Measurements from ENCODE around the gene CDH23. TPM values are rescaled to one million over a fixed set of nuclear protein-coding genes. Genes with fewer than 3 reads are reported as not detected.

The CDH23 gene
- total RNA-seq, 1 donor from 2014 or later = 4.5 TPM

DNA sequence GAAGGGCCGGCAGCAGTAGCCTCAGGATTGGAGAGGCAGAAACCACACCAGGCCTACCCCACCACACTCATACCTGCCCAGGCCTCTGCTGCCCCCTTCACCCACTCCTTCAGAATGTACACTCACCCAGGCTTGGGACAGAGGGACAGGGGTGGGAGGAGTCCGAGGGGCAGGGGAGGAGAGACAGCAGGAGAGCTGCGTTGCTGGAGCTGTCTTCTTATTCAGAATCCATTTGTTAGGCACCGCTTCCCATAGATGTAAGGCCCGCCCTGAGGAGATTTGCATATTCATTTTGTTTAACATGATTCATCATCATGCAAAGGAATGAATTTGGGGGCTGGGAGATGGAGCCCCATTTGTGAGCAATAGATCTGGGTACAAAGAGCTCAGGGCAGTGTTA lies 156.7 kb downstream of the CDH23 start:
- peaks cover 5% of the 10 kb centered on the region for H3K4me1 ChIP-seq
- H3K9me3 ChIP-seq (replicated peaks) = no peaks in the 10 kb centered on the region
- no peak for DNase-seq
- no peak overlapping the region for H3K27ac ChIP-seq (replicated peaks)
- TF ChIP-seq, protein P1, sequence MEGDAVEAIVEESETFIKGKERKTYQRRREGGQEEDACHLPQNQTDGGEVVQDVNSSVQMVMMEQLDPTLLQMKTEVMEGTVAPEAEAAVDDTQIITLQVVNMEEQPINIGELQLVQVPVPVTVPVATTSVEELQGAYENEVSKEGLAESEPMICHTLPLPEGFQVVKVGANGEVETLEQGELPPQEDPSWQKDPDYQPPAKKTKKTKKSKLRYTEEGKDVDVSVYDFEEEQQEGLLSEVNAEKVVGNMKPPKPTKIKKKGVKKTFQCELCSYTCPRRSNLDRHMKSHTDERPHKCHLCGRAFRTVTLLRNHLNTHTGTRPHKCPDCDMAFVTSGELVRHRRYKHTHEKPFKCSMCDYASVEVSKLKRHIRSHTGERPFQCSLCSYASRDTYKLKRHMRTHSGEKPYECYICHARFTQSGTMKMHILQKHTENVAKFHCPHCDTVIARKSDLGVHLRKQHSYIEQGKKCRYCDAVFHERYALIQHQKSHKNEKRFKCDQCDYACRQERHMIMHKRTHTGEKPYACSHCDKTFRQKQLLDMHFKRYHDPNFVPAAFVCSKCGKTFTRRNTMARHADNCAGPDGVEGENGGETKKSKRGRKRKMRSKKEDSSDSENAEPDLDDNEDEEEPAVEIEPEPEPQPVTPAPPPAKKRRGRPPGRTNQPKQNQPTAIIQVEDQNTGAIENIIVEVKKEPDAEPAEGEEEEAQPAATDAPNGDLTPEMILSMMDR (IDR thresholded peaks at IDR 0.05; ENCODE audit: borderline replicate concordance) = no peak
- no peak overlapping the region for H3K4me3 ChIP-seq
- intact Hi-C loops (cut with micrococcal nuclease) = no loop called here
- H3K27me3 ChIP-seq (ENCODE audit: low read depth) = no peaks in the 10 kb centered on the region
- no peaks in the 10 kb centered on the region for H3K36me3 ChIP-seq

DNA sequence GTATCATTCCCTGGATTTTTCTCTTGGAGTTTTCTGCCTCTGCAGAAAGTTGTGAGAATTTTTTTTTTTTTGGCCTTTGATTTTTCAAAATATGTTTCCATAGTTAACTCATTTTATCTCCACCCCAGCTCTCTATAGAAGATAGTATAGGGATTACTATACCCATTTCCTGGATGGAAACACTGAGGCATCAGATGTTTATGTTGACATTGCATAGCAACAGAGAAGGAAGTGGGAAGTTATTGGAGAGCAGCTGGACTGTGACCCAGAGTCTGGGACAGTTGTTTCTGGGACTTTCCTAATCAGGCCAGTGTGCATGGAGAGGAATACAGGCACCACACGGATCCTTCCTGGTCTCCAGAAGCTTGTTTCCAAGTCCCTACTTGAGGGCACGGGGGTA lies 158.0 kb downstream of the CDH23 start:
- peaks cover under 1% of the 10 kb centered on the region for H3K27me3 ChIP-seq (ENCODE audit: low read depth)
- DNase-seq = no peak
- H3K9me3 ChIP-seq (replicated peaks) = no peaks in the 10 kb centered on the region
- no peaks in the 10 kb centered on the region for H3K4me1 ChIP-seq
- intact Hi-C loops (cut with micrococcal nuclease) = no loop called here
- H3K36me3 ChIP-seq = no peaks in the 10 kb centered on the region
- no peak overlapping the region for H3K4me3 ChIP-seq
- no peak overlapping the region for H3K27ac ChIP-seq (replicated peaks)
- TF ChIP-seq, protein P1 (IDR thresholded peaks at IDR 0.05; ENCODE audit: borderline replicate concordance) = no peak

DNA sequence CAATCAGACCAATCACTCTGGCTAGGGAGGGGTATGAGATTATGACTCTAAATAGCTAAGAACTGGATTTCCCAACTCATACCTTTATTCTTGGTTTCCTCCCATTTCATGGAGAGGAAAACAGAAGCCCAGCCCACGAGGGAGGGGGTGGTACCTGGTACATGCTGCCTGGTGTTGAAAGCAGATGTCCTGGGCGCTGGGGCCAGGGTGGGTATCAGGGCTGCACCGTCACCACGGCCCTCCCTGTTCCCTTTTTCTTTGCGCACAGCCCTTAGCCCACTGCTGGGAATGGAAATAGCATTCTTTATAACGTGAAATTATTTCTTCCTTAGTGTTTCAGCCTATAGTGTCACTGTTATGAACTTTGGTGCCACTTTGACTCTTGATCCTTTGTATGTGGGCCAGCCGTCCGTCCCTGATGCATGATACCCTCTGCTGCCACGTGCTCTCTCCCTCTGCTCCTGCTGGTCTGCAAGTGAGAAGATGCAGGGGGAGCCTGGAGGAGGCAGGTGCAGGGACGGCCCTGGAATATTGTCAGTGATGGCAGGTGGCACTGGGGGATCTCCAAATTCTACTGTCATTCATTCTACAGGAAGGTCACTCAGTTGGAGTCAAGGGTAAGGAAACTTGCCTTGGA lies 158.5 kb downstream of the CDH23 start:
- DNase-seq = no peak
- TF ChIP-seq, protein P1 (IDR thresholded peaks at IDR 0.05; ENCODE audit: borderline replicate concordance) = no peak
- H3K36me3 ChIP-seq = no peaks in the 10 kb centered on the region
- intact Hi-C loops (cut with micrococcal nuclease) = no loop called here
- peaks cover 6% of the 10 kb centered on the region for H3K27me3 ChIP-seq (ENCODE audit: low read depth)
- no peak overlapping the region for H3K4me3 ChIP-seq
- H3K4me1 ChIP-seq = no peaks in the 10 kb centered on the region
- no peak overlapping the region for H3K27ac ChIP-seq (replicated peaks)
- no peaks in the 10 kb centered on the region for H3K9me3 ChIP-seq (replicated peaks)

DNA sequence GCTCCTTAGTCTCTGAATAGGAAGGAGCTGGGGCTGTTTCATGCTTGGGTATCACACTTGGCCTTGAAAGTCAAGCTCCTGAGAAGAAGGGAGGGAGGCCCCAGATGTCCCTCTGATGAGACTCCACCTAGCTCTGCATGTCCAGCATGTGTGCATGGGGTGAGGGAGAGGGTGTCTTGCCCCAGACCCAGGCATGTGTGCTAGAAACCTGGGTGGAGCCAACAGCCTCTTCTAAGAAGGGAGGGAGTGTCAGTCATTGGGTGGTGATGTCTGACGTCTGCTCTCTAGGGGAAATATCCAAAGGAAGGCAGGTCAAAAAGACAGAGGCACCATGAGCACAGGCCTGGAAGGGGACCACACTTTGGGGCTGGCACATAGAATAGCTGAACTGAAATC lies 159.0 kb downstream of the CDH23 start:
- Histone ChIP-seq H3K4me3 (no peak overlapping the region), H3K9me3 (replicated peaks) (no peaks in the 10 kb centered on the region), H3K36me3 (no peaks in the 10 kb centered on the region), H3K4me1 (no peaks in the 10 kb centered on the region), H3K27ac (replicated peaks) (no peak overlapping the region), H3K27me3 (ENCODE audit: low read depth) (peaks cover 8% of the 10 kb centered on the region)
- no peak for DNase-seq
- TF ChIP-seq, protein P1 (IDR thresholded peaks at IDR 0.05; ENCODE audit: borderline replicate concordance) = no peak
- intact Hi-C loops (cut with micrococcal nuclease) = no loop called here

DNA sequence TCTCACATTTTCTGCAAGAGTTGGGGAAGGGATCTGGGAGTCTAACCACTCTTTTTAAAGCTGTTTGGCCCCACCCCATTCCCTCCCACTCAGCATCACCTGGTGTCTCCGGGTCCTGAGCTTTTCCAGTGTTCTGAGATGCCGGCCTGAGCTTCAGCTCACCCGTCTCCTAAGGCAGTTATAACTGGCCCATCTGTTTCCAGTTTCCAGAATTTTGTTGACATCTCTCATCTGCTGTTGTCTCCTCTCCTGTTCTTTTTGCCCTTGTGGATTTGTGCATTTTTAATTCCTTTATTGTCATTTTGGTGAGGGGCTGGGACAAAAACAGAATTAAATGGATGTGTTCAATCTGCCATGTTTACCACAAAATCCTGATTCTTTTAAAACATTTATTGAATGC lies 162.3 kb downstream of the CDH23 start:
- Histone ChIP-seq H3K4me3 (no peak overlapping the region), H3K27ac (replicated peaks) (no peak overlapping the region), H3K36me3 (no peaks in the 10 kb centered on the region), H3K4me1 (no peaks in the 10 kb centered on the region), H3K9me3 (replicated peaks) (no peaks in the 10 kb centered on the region), H3K27me3 (ENCODE audit: low read depth) (peaks cover 11% of the 10 kb centered on the region)
- TF ChIP-seq, protein P1 (IDR thresholded peaks at IDR 0.05; ENCODE audit: borderline replicate concordance) = no peak
- DNase-seq = no peak
- intact Hi-C loops (cut with micrococcal nuclease) = no loop called here
